Neural cell (in vitro differentiated cells): ENCODE measurements around the gene MOB3A. TPM values are rescaled to one million over a fixed set of nuclear protein-coding genes. Genes with fewer than 3 reads are reported as not detected.
"Not testable (repeated sequence)": the region's sequence is repeated elsewhere in the genome, so short reads cannot be mapped to it uniquely, and the experiment has no call there.

Source experiments
- H2AFZ ChIP-seq: fragments of 200-600, 300-800 bp; sonication (generic), shearing (Covaris generic); 2 replicates; pipeline ENCODE4 v1.6.0; 2014; ENCODE audit warnings: low read depth, mild to moderate bottlenecking, antibody characterized with exemption, low read length, moderate library complexity
- H3F3A ChIP-seq: fragments of 200-600 bp; shearing (Covaris generic); 2 replicates; pipeline ENCODE4 v1.6.1; 2016; ENCODE audit warnings: mild to moderate bottlenecking, moderate library complexity, mixed read lengths, antibody characterized with exemption, low read length; ENCODE audit not compliant: insufficient read depth, poor library complexity, severe bottlenecking
- H3K27ac ChIP-seq: fragments of 200-600, 300-800 bp; sonication (generic), shearing (Covaris generic); 2 replicates; pipeline ENCODE4 v1.5.1; 2014; ENCODE audit warnings: mild to moderate bottlenecking, low read length, moderate library complexity
- H3K27me3 ChIP-seq: fragments of 300-800, 200-600 bp; sonication (generic), shearing (Covaris generic); 2 replicates; pipeline ENCODE4 v1.6.0; 2014; ENCODE audit warnings: mild to moderate bottlenecking, low read depth, low read length, moderate library complexity; ENCODE audit not compliant: insufficient read depth
- H3K36me3 ChIP-seq: fragments of 300-800, 200-600 bp; sonication (generic), shearing (Covaris generic); 2 replicates; pipeline ENCODE4 v1.5.1; 2014; ENCODE audit warnings: mild to moderate bottlenecking, antibody characterized with exemption, low read length, moderate library complexity; ENCODE audit not compliant: insufficient read depth
- H3K4me2 ChIP-seq: fragments of 300-800, 200-600 bp; sonication (generic), shearing (Covaris generic); 2 replicates; pipeline ENCODE4 v1.6.0; 2014; ENCODE audit warnings: mild to moderate bottlenecking, low read length
- H3K4me3 ChIP-seq: fragments of 300-800, 200-600 bp; sonication (generic), shearing (Covaris generic); 2 replicates; pipeline ENCODE4 v1.5.1; 2014; ENCODE audit warnings: mild to moderate bottlenecking, low read length, moderate library complexity
- H3K79me2 ChIP-seq: fragments of 200-600 bp; shearing (Covaris generic); replicated peaks from 2 replicates; pipeline ENCODE4 v1.6.0; 2014; ENCODE audit warnings: mild to moderate bottlenecking, low read length, moderate library complexity; ENCODE audit not compliant: insufficient read depth
- H3K9ac ChIP-seq: fragments of 300-800, 200-600 bp; sonication (generic), shearing (Covaris generic); 2 replicates; pipeline ENCODE4 v1.6.1; 2016; ENCODE audit warnings: mild to moderate bottlenecking, low read length, mixed read lengths
- H3K9me2 ChIP-seq: fragments of 200-600 bp; shearing (Covaris generic); 2 replicates; pipeline ENCODE4 v1.6.1; 2016; ENCODE audit warnings: mild to moderate bottlenecking, low read length, mixed read lengths; ENCODE audit not compliant: insufficient read depth
- H3K9me3 ChIP-seq: fragments of 200-600, 300-800 bp; sonication (generic), shearing (Covaris generic); 2 replicates; pipeline ENCODE4 v1.6.1; 2016; ENCODE audit warnings: mild to moderate bottlenecking, mixed run types, low read length, moderate library complexity, mixed read lengths
- H4K20me1 ChIP-seq: fragments of 200-600 bp; shearing (Covaris generic); 2 replicates; pipeline ENCODE4 v1.6.1; 2016; ENCODE audit warnings: mild to moderate bottlenecking, mixed run types; ENCODE audit not compliant: insufficient read depth
- EP300 ChIP-seq: fragments of 450-650 bp; conservative IDR thresholded peaks from 2 replicates; pipeline ENCODE4 v1.6.1; 2014; ENCODE audit warnings: antibody characterized with exemption, mild to moderate bottlenecking, moderate library complexity; ENCODE audit not compliant: poor library complexity, severe bottlenecking
- EZH2 ChIP-seq: fragments of 200-600, 300-800 bp; shearing (Covaris generic), sonication (generic); IDR thresholded peaks from 2 replicates; pipeline ENCODE4 v1.6.1; 2014; ENCODE audit warnings: antibody characterized with exemption, low read length, borderline replicate concordance, mild to moderate bottlenecking; ENCODE audit not compliant: insufficient read depth, poor library complexity, severe bottlenecking
- MXI1 ChIP-seq: fragments of 450-650 bp; conservative IDR thresholded peaks from 2 replicates; pipeline ENCODE4 v1.6.1; 2014; ENCODE audit warnings: antibody characterized with exemption, mild to moderate bottlenecking; ENCODE audit not compliant: poor library complexity, severe bottlenecking
- POLR2AphosphoS5 ChIP-seq: IDR thresholded peaks from 2 replicates; pipeline ENCODE4 v1.6.1; 2012
- RAD21 ChIP-seq: fragments of 450-650 bp; conservative IDR thresholded peaks from 2 replicates; pipeline ENCODE4 v1.6.1; 2014; ENCODE audit warnings: antibody characterized with exemption, mild to moderate bottlenecking, moderate library complexity
- REST ChIP-seq: IDR thresholded peaks from 2 replicates; pipeline ENCODE4 v1.6.1; 2012; ENCODE audit warnings: borderline replicate concordance
- SMC3 ChIP-seq: fragments of 450-650 bp; conservative IDR thresholded peaks from 2 replicates; pipeline ENCODE4 v1.6.1; 2014; ENCODE audit warnings: antibody characterized with exemption, mild to moderate bottlenecking, moderate library complexity; ENCODE audit not compliant: poor library complexity
- TAF1 ChIP-seq: IDR thresholded peaks from 2 replicates; pipeline ENCODE4 v1.6.1; 2012; ENCODE audit warnings: low read depth
- polyA plus RNA-seq: library from polyadenylated mRNA; depleted of rRNA; stranded (reverse); fragments of >200 nt; gene quantifications from 2 replicates; pipeline ENCODE4 v1.2.3, GENCODE V29; 2014
- TF ChIP-seq, protein P1 (sequence below): fragments of 450-650 bp; IDR thresholded peaks from 2 replicates; pipeline ENCODE4 v1.5.1; 2014; ENCODE audit warnings: antibody characterized with exemption, mild to moderate bottlenecking, moderate library complexity; ENCODE audit not compliant: poor library complexity, severe bottlenecking

The MOB3A gene
- polyA plus RNA-seq, 1 donor from 2014 or later, result 5.8 TPM

- peak overlapping the region; percentile 78 for H3K4me3 ChIP-seq
- no peaks in the 10 kb centered on the region for H3K9me3 ChIP-seq
- TF ChIP-seq REST, result no peak
- TF ChIP-seq, protein P1, sequence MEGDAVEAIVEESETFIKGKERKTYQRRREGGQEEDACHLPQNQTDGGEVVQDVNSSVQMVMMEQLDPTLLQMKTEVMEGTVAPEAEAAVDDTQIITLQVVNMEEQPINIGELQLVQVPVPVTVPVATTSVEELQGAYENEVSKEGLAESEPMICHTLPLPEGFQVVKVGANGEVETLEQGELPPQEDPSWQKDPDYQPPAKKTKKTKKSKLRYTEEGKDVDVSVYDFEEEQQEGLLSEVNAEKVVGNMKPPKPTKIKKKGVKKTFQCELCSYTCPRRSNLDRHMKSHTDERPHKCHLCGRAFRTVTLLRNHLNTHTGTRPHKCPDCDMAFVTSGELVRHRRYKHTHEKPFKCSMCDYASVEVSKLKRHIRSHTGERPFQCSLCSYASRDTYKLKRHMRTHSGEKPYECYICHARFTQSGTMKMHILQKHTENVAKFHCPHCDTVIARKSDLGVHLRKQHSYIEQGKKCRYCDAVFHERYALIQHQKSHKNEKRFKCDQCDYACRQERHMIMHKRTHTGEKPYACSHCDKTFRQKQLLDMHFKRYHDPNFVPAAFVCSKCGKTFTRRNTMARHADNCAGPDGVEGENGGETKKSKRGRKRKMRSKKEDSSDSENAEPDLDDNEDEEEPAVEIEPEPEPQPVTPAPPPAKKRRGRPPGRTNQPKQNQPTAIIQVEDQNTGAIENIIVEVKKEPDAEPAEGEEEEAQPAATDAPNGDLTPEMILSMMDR, result peak; percentile 15
- peaks cover 16% of the 10 kb centered on the region for H3K79me2 ChIP-seq
- no peaks in the 10 kb centered on the region for H4K20me1 ChIP-seq
- no peaks in the 10 kb centered on the region for H3K27me3 ChIP-seq
- H3K9ac ChIP-seq, result no peak overlapping the region
- H2AFZ ChIP-seq, result no peak overlapping the region
- H3K27ac ChIP-seq, result no peak overlapping the region
- H3F3A ChIP-seq, result no peaks in the 10 kb centered on the region
- no peaks in the 10 kb centered on the region for H3K9me2 ChIP-seq
- no peaks in the 10 kb centered on the region for H3K36me3 ChIP-seq
- no peak overlapping the region for H3K4me2 ChIP-seq
Observed at GRCh38 chr19:2097203-2097885, 1.2 kb upstream of the MOB3A start.

DNA sequence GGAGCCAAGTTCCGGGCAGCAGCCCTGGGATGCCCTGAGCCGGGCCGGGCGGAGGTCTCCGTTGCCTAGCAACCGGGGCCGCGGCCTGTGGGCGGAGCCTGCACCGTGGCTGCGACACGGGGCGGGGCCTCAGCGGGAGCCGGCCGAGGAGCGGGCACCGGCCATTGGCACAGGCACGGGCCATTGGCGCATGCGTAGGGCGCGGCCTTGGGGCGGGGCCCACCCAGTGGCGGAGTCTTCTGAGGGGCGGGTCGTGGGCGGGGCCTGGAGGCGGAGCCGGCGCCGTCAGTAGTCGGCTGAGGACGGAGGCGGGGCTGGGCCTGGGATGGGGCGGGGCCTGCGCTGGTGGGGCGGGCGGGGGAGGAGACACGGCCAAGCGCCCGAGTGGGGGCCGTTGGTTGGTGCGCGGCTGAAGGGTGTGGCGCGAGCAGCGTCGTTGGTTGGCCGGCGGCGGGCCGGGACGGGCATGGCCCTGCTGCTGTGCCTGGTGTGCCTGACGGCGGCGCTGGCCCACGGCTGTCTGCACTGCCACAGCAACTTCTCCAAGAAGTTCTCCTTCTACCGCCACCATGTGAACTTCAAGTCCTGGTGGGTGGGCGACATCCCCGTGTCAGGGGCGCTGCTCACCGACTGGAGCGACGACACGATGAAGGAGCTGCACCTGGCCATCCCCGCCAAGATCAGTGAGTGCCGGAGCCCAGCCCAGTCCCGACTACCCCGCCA, 515 bp upstream of the MOB3A start, which contains the start of gene IZUMO4:
Gene IZUMO4, plus strand, starts transcription at position 436 of the 723 bp plus-strand sequence. Its CDS starts 31 bp downstream, at position 467.
- no peaks in the 10 kb centered on the region for H3K9me3 ChIP-seq
- H3K27me3 ChIP-seq, result no peaks in the 10 kb centered on the region
- peaks cover 16% of the 10 kb centered on the region for H3K79me2 ChIP-seq
- no peaks in the 10 kb centered on the region for H3K9me2 ChIP-seq
- no peaks in the 10 kb centered on the region for H4K20me1 ChIP-seq
- peak within 1 kb of the TSS; percentile 78 for H3K4me3 ChIP-seq
- no peaks in the 10 kb centered on the region for H3K36me3 ChIP-seq
- peak within 1 kb of the TSS; percentile 75 for H3K9ac ChIP-seq
- peak; percentile 37 for TF ChIP-seq RAD21
- peak; percentile 6 for TF ChIP-seq POLR2AphosphoS5
- no peak for TF ChIP-seq EZH2
- TF ChIP-seq REST, result no peak
- TF ChIP-seq MXI1, result peak; percentile 69
- TF ChIP-seq EP300, result no peak
- TF ChIP-seq, protein P1, result peak; percentile 59
- peak; percentile 26 for TF ChIP-seq SMC3
- no peak for TF ChIP-seq TAF1
- H2AFZ ChIP-seq, result peak within 1 kb of the TSS; percentile 56
- H3K27ac ChIP-seq, result peak within 1 kb of the TSS; percentile 68
- H3K4me2 ChIP-seq, result no peak within 1 kb of the TSS
- H3F3A ChIP-seq, result no peaks in the 10 kb centered on the region

- not testable (repeated sequence) for H3K36me3 ChIP-seq, H3K27me3 ChIP-seq, H2AFZ ChIP-seq, H4K20me1 ChIP-seq, H3K9me3 ChIP-seq, H3K27ac ChIP-seq, H3K9me2 ChIP-seq, H3K9ac ChIP-seq, H3K4me3 ChIP-seq, H3F3A ChIP-seq, H3K4me2 ChIP-seq
- peaks cover 16% of the 10 kb centered on the region for H3K79me2 ChIP-seq
Observed at GRCh38 chr19:2091926-2092525, 4.1 kb downstream of the MOB3A start.
